ENCODE data around the gene USH1G.

Gene USH1G

GRCh38 chr17:74950207-74950606 lies 27.2 kb upstream of the USH1G start:
- DNase-seq: no peak
- H2AK5ac ChIP-seq (ENCODE audit: low read length, severe bottlenecking): no peak overlapping the region
- H4K8ac ChIP-seq (ENCODE audit: low read length): no peak overlapping the region
- no peak overlapping the region for H4K91ac ChIP-seq (ENCODE audit: low read length)
- no peak overlapping the region for H3K23ac ChIP-seq (ENCODE audit: low read length in 2 of 2)
- H2BK120ac ChIP-seq (ENCODE audit: low read depth, low read length): no peak overlapping the region
- no peak overlapping the region for H3K14ac ChIP-seq (ENCODE audit: low read length in 2 of 2)
- H2AFZ ChIP-seq (ENCODE audit: low read depth, low read length): no peak overlapping the region
- H3K36me3 ChIP-seq (ENCODE audit: control insufficient read depth in 1 of 2, insufficient read depth in 2 of 2, low read depth in 1 of 2, low read length in 2 of 2): no peaks in the 10 kb centered on the region
- no peak overlapping the region for H2BK12ac ChIP-seq (ENCODE audit: low read length in 2 of 2)
- no peak overlapping the region for H3K9ac ChIP-seq (ENCODE audit: low read length)
- H3K4me1 ChIP-seq (ENCODE audit: control insufficient read depth, insufficient read depth, low read depth, low read length): peaks cover 5% of the 10 kb centered on the region
- no peak overlapping the region for H2BK15ac ChIP-seq (ENCODE audit: low read depth, poor library complexity, severe bottlenecking)
- no peaks in the 10 kb centered on the region for H3K9me3 ChIP-seq (ENCODE audit: control insufficient read depth, low read length)
- no peak overlapping the region for H3K27ac ChIP-seq (ENCODE audit: low read length, poor library complexity, severe bottlenecking)
- WGBS: 61% methylated on average over 8 of the region's 8 CpGs
- H2BK5ac ChIP-seq (ENCODE audit: low read depth, low read length, poor library complexity, severe bottlenecking): no peak overlapping the region
- H3K27me3 ChIP-seq (ENCODE audit: control insufficient read depth in 1 of 2, insufficient read depth in 1 of 2, low read length in 2 of 2): peaks cover 42 to 83% of the 10 kb centered on the region in 2 experiments
- no peak overlapping the region for H3K4me3 ChIP-seq (ENCODE audit: insufficient read depth in 1 of 2, low read depth in 1 of 2, low read length in 2 of 2)
- no peaks in the 10 kb centered on the region for H3K79me1 ChIP-seq (replicated peaks; ENCODE audit: low read length, poor library complexity, severe bottlenecking)
- no peak overlapping the region for H3K18ac ChIP-seq (ENCODE audit: low read depth in 1 of 2, low read length in 2 of 2)
- H3K4me2 ChIP-seq (ENCODE audit: low read length, poor library complexity, severe bottlenecking): no peak overlapping the region
- no peak overlapping the region for H3K4ac ChIP-seq (ENCODE audit: low read depth in 1 of 2, low read length in 2 of 2)

GRCh38 chr17:74949455-74950115 lies 26.5 kb upstream of the USH1G start:
- peaks cover 5% of the 10 kb centered on the region for H3K4me1 ChIP-seq (ENCODE audit: control insufficient read depth, insufficient read depth, low read depth, low read length)
- no peaks in the 10 kb centered on the region for H3K9me3 ChIP-seq (ENCODE audit: control insufficient read depth, low read length)
- H2BK5ac ChIP-seq (ENCODE audit: low read depth, low read length, poor library complexity, severe bottlenecking): no peak overlapping the region
- no peak overlapping the region for H3K27ac ChIP-seq (ENCODE audit: low read length, poor library complexity, severe bottlenecking)
- H3K4me2 ChIP-seq (ENCODE audit: low read length, poor library complexity, severe bottlenecking): no peak overlapping the region
- H3K14ac ChIP-seq (ENCODE audit: low read length in 2 of 2): no peak overlapping the region
- no peak overlapping the region for H3K4me3 ChIP-seq (ENCODE audit: insufficient read depth in 1 of 2, low read depth in 1 of 2, low read length in 2 of 2)
- no peak overlapping the region for H3K23ac ChIP-seq (ENCODE audit: low read length in 2 of 2)
- no peak overlapping the region for H2BK12ac ChIP-seq (ENCODE audit: low read length in 2 of 2)
- H4K91ac ChIP-seq (ENCODE audit: low read length): no peak overlapping the region
- no peak overlapping the region for H3K18ac ChIP-seq (ENCODE audit: low read depth in 1 of 2, low read length in 2 of 2)
- H3K4ac ChIP-seq (ENCODE audit: low read depth in 1 of 2, low read length in 2 of 2): no peak overlapping the region
- WGBS: 73% methylated on average over 12 of the region's 12 CpGs
- no peaks in the 10 kb centered on the region for H3K36me3 ChIP-seq (ENCODE audit: control insufficient read depth in 1 of 2, insufficient read depth in 2 of 2, low read depth in 1 of 2, low read length in 2 of 2)
- no peaks in the 10 kb centered on the region for H3K79me1 ChIP-seq (replicated peaks; ENCODE audit: low read length, poor library complexity, severe bottlenecking)
- no peak overlapping the region for H3K9ac ChIP-seq (ENCODE audit: low read length)
- no peak overlapping the region for H2BK15ac ChIP-seq (ENCODE audit: low read depth, poor library complexity, severe bottlenecking)
- no peak overlapping the region for H2AFZ ChIP-seq (ENCODE audit: low read depth, low read length)
- H4K8ac ChIP-seq (ENCODE audit: low read length): no peak overlapping the region
- peaks cover 45 to 83% of the 10 kb centered on the region in 2 experiments for H3K27me3 ChIP-seq (ENCODE audit: control insufficient read depth in 1 of 2, insufficient read depth in 1 of 2, low read length in 2 of 2)
- no peak overlapping the region for H2BK120ac ChIP-seq (ENCODE audit: low read depth, low read length)
- no peak for DNase-seq
- no peak overlapping the region for H2AK5ac ChIP-seq (ENCODE audit: low read length, severe bottlenecking)

- H3K4ac ChIP-seq (ENCODE audit: low read depth in 1 of 2, low read length in 2 of 2): no peak overlapping the region
- H4K91ac ChIP-seq (ENCODE audit: low read length): no peak overlapping the region
- WGBS: 93% methylated on average over 14 of the region's 17 CpGs
- no peak overlapping the region for H3K27ac ChIP-seq (ENCODE audit: low read length, poor library complexity, severe bottlenecking)
- DNase-seq: no peak
- no peak overlapping the region for H3K18ac ChIP-seq (ENCODE audit: low read depth in 1 of 2, low read length in 2 of 2)
- no peak overlapping the region for H3K4me3 ChIP-seq (ENCODE audit: insufficient read depth in 1 of 2, low read depth in 1 of 2, low read length in 2 of 2)
- no peak overlapping the region for H3K9ac ChIP-seq (ENCODE audit: low read length)
- H3K79me1 ChIP-seq (replicated peaks; ENCODE audit: low read length, poor library complexity, severe bottlenecking): no peaks in the 10 kb centered on the region
- no peak overlapping the region for H3K23ac ChIP-seq (ENCODE audit: low read length in 2 of 2)
- H2AFZ ChIP-seq (ENCODE audit: low read depth, low read length): no peak overlapping the region
- H2BK5ac ChIP-seq (ENCODE audit: low read depth, low read length, poor library complexity, severe bottlenecking): no peak overlapping the region
- no peak overlapping the region for H4K8ac ChIP-seq (ENCODE audit: low read length)
- no peak overlapping the region for H3K14ac ChIP-seq (ENCODE audit: low read length in 2 of 2)
- no peak overlapping the region for H3K4me2 ChIP-seq (ENCODE audit: low read length, poor library complexity, severe bottlenecking)
- H3K9me3 ChIP-seq (ENCODE audit: control insufficient read depth, low read length): no peaks in the 10 kb centered on the region
- H3K27me3 ChIP-seq (ENCODE audit: control insufficient read depth in 1 of 2, insufficient read depth in 1 of 2, low read length in 2 of 2): peaks cover 58 to 77% of the 10 kb centered on the region in 2 experiments
- no peak overlapping the region for H2BK12ac ChIP-seq (ENCODE audit: low read length in 2 of 2)
- H2BK15ac ChIP-seq (ENCODE audit: low read depth, poor library complexity, severe bottlenecking): no peak overlapping the region
- H2BK120ac ChIP-seq (ENCODE audit: low read depth, low read length): no peak overlapping the region
- H2AK5ac ChIP-seq (ENCODE audit: low read length, severe bottlenecking): no peak overlapping the region
- peaks cover 6% of the 10 kb centered on the region for H3K4me1 ChIP-seq (ENCODE audit: control insufficient read depth, insufficient read depth, low read depth, low read length)
- H3K36me3 ChIP-seq (ENCODE audit: control insufficient read depth in 1 of 2, insufficient read depth in 2 of 2, low read depth in 1 of 2, low read length in 2 of 2): no peaks in the 10 kb centered on the region
Measured at GRCh38 chr17:74947041-74947754, 24.1 kb upstream of the USH1G start.

GRCh38 chr17:74946641-74947040 lies 23.6 kb upstream of the USH1G start:
- Histone ChIP-seq H3K79me1 (replicated peaks; ENCODE audit: low read length, poor library complexity, severe bottlenecking) (no peaks in the 10 kb centered on the region), H3K27ac (ENCODE audit: low read length, poor library complexity, severe bottlenecking) (no peak overlapping the region), H3K14ac (ENCODE audit: low read length in 2 of 2) (no peak overlapping the region), H2AFZ (ENCODE audit: low read depth, low read length) (no peak overlapping the region), H3K18ac (ENCODE audit: low read depth in 1 of 2, low read length in 2 of 2) (no peak overlapping the region), H3K36me3 (ENCODE audit: control insufficient read depth in 1 of 2, insufficient read depth in 2 of 2, low read depth in 1 of 2, low read length in 2 of 2) (no peaks in the 10 kb centered on the region), H3K9ac (ENCODE audit: low read length) (no peak overlapping the region), H2BK15ac (ENCODE audit: low read depth, poor library complexity, severe bottlenecking) (no peak overlapping the region), H3K9me3 (ENCODE audit: control insufficient read depth, low read length) (no peaks in the 10 kb centered on the region), H3K4me3 (ENCODE audit: insufficient read depth in 1 of 2, low read depth in 1 of 2, low read length in 2 of 2) (no peak overlapping the region), H2BK5ac (ENCODE audit: low read depth, low read length, poor library complexity, severe bottlenecking) (no peak overlapping the region), H3K4ac (ENCODE audit: low read depth in 1 of 2, low read length in 2 of 2) (no peak overlapping the region), H2BK120ac (ENCODE audit: low read depth, low read length) (no peak overlapping the region), H3K27me3 (ENCODE audit: control insufficient read depth in 1 of 2, insufficient read depth in 1 of 2, low read length in 2 of 2) (peaks cover 55 to 78% of the 10 kb centered on the region in 2 experiments), H2AK5ac (ENCODE audit: low read length, severe bottlenecking) (no peak overlapping the region), H3K23ac (ENCODE audit: low read length in 2 of 2) (no peak overlapping the region), H2BK12ac (ENCODE audit: low read length in 2 of 2) (no peak overlapping the region), H3K4me2 (ENCODE audit: low read length, poor library complexity, severe bottlenecking) (no peak overlapping the region), H4K8ac (ENCODE audit: low read length) (no peak overlapping the region), H3K4me1 (ENCODE audit: control insufficient read depth, insufficient read depth, low read depth, low read length) (peaks cover 6% of the 10 kb centered on the region), H4K91ac (ENCODE audit: low read length) (no peak overlapping the region)
- WGBS: 88% methylated on average over 14 of the region's 14 CpGs
- no peak for DNase-seq

All from mesenchymal stem cell (in vitro differentiated cells and primary cell).